NCI-H1694 treated with DMSO at 0.1 percent for 48 hours (cell line): Measurements from ENCODE around the gene DRD3.

Experiments used
- DNase-seq: peaks from one replicate; lab custom pipeline; 2025; lab: John Stamatoyannopoulos, UW

The DRD3 gene

GRCh38 chr3:114120211-114120610 lies 58.6 kb downstream of the DRD3 start:
- no peak for DNase-seq

GRCh38 chr3:114119776-114120175 lies 59.1 kb downstream of the DRD3 start:
- DNase-seq = no peak

GRCh38 chr3:114115143-114115542 lies 63.7 kb downstream of the DRD3 start:
- no peak for DNase-seq

DNA sequence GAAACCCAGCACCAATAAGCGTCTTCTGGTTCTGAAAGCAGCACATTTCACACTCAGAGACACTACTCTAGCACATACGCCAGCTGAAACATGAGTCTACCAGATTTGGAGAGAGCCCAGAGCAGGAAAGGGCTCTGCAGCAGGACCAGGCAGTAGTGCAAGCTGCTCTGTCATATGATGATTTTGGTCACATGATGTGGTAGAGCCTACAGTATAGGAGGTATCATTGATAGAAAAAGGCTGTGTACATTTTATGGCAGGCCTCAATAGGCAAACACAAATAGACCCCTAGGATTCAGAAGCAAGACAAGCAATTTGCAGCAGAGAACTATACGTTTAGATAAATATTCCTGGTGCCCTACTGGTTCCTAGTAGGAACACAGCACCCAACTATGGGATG lies 64.1 kb downstream of the DRD3 start:
- no peak for DNase-seq

- DNase-seq = no peak
These were observed 66.2 kb downstream of the DRD3 start for GRCh38 chr3:114112696-114113095.

DNA sequence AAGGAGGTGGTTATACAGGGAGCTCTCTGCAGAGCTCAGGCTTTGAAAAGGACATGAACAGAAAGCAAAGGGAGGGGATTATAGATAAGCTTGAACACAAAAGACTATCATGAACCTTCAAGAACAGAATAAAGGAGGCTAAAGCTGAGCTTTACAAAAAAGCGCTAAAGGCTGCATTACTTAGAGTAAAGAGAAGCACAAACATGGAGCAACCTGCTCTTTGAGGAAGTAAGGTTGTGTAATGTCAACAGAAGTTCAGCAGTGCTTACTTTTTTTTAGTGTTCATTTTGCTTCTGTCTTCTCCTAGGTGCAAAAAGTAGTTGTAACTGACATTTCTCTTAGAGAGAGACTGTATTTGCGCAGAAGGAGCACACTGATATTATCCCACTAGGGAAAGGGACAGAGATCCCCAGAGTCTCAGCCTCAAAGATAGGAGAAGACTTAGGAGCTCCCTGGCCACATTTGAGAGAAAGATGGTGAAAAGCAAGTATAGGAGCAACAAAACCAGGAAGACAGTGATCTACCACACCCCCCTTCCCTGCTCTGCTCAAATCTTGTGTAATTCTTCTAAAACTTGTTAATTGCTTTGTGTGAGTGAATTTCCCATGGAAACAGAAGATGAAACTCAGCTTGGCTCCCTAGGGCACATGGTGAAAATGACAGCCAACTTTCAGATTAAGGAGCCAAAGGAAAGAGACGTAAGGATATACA lies 67.6 kb downstream of the DRD3 start:
- DNase-seq = no peak

DNA sequence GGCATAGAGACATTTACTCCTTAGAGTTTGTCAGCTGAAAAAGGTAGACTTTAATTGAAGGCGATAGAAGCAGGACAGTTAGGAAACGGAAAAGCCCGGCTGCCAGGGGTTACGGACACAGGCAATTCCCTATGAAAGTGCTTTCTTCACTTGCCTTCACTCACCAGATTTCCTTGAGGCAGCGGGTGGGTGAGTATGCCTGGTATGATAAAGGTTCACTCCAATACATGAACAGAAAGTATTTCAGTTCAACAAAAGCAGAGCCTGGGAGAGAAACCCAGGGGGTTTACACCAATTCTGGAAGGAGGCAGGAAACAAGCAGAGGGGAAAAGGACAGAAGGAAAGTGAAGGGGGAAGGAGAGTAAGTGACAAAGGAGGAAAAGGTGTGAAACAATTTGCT lies 68.4 kb downstream of the DRD3 start:
- DNase-seq = no peak

DNA sequence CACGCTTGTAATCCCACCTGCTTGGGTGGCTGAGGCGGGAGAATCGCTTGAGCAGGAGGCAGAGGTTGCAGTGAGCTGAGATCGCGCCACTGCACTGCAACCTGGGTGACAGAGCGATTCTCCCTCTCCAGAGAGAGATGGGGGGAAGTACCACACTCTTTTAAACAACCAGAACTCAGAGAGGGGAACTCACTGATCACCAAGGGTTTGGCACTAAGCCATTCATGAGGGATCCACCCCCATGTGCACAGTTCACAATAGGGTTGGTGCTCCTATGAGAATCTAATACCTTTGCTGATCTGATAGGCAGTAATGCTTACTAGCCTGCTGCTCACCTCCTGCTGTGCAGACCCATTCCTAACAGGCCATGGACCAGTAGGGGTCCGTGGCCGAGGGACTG lies 70.7 kb downstream of the DRD3 start:
- no peak for DNase-seq

DNA sequence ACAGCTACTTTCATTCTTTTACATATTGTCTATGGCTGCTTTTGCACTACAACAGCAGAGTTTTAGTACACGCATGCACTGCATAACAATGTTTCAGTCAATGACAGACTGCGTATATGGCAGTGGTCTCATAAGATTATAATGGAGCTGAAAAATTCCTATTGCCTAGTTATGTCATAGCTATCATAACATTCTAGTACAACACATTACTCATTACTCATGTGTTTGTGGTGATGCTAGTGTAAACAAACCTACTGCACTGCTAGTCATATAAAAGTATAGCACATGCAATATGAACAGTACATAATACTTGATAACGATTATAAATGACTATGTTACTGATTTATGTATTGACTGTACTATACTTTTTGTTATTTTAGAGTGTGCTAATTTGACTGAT lies 74.4 kb downstream of the DRD3 start:
- DNase-seq = no peak

DNA sequence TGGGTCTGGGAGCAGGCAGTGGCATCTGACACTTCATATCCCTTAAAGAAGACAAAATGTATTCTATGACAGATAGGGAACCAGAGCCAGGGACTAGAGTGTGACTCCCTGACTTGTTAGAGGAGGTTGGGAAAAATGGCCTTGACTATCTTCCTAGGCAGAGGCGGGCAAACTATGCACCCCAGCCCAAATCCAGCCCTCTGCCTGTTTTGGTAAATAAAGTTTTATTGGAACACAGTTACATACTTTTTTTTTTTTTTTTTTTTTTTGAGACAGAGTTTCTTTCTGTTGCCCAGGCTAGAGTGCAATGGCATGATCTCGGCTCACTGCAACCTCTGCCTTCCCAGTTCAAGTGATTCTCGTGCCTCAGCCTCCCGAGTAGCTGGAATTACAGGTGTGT lies 75.0 kb downstream of the DRD3 start:
- no peak for DNase-seq

GRCh38 chr3:114103181-114103580 lies 75.7 kb downstream of the DRD3 start:
- DNase-seq = no peak

DNA sequence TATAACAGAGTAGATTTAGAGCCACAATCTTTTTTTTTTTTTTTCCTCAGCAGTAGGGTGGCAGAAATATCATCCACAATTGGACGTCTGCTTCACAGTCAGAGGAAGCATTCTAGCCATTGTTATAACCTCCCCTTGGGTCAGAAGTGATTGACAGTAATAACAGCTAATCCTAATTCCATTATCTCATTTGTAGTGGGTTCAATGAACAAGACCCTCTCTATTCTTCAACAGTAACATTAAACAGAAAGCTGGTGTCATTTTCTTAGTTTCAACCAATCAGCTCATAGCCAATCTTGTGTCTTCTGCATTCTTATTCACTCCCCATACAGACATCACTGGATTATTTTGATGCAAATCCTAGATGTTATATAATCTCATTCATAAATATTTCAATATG lies 77.8 kb downstream of the DRD3 start:
- DNase-seq = no peak

- no peak for DNase-seq
These were observed 83.1 kb downstream of the DRD3 start for GRCh38 chr3:114095796-114096195.

DNA sequence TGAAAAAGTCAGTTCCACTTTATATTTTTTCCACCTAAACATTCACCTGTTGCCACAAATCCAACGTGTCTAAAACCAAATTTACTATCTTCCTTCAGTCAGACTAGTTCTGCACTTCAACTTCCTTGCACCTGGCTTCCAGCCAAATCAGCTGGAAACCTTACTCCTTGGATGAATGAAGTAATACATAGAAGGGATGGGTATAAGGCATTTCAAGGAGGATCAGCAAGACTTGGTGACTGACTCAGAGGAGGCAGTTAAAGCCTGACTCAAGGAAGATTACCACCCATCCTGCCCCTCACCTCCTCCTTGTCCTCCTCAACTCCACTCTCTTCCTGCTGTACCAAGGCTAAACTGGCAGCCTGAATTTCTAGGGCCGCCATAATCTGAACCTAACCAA lies 85.3 kb downstream of the DRD3 start:
- DNase-seq = no peak

DNA sequence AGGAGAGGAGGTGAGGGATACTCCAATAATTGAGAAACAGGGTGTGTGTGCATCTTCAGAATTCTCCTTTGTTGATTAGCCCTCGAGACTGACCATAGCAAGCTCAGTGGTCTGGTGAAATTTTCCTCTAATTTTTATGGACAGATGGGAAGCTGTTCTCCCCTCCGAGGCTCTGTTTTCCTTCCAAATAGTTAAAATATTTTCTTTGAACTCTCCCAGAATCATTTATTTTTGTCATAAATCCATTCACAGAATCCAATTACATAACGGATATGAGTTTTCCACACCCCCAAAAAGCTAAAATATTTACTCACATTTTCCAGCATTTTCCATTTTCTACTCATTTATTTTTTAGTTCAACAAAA lies 85.9 kb downstream of the DRD3 start:
- DNase-seq = no peak

DNA sequence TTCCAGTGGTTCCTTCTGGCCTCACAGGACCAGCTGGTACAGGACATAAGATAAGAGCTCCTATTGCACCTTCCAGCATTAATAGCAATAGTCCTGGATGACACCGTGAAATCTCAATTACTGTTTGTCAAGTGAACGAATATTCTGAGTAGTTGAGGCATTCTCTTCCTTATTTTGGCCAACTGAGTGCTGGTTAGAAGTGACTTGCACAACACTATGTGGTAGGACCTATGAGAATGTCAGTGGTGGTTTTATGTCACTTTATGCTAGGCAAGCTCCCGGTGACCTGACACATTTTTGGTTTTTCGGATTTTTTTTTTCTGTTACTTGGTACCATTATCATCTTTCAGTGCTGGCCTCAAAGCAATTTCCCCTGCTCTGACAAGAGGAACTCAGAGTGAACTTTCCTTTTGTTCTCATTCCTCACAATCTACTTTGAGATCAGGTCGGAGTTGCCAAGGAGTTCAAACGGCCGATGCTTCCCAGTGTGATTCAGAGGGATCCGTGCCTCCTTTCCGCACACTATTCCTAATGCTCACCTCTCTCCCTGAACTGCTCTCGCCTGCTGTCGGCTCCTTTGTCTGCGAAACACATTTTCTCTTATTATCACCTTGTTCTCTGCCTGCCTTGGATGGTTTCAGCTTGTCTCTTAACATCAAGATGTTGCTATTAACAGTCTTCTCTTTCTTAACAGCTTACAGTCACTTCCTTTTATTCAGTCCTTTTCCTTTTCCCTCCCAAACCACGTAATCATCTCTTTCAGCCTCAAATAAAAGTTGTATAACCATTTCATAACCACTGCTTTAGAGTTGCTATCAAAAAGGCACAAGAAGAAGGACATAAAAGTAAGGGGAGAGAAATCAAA lies 86.5 kb downstream of the DRD3 start:
- no peak for DNase-seq

GRCh38 chr3:114089675-114090074 lies 89.2 kb downstream of the DRD3 start:
- DNase-seq = no peak

GRCh38 chr3:114086356-114086755 lies 92.5 kb downstream of the DRD3 start:
- DNase-seq = no peak

- no peak for DNase-seq
These were observed 95.7 kb downstream of the DRD3 start for GRCh38 chr3:114083112-114083511.

- no peak for DNase-seq
These were observed 97.8 kb downstream of the DRD3 start for GRCh38 chr3:114081037-114081436.

GRCh38 chr3:114080201-114080600 lies 98.7 kb downstream of the DRD3 start:
- DNase-seq = no peak

GRCh38 chr3:114079761-114080160 lies 99.1 kb downstream of the DRD3 start:
- no peak for DNase-seq

DNA sequence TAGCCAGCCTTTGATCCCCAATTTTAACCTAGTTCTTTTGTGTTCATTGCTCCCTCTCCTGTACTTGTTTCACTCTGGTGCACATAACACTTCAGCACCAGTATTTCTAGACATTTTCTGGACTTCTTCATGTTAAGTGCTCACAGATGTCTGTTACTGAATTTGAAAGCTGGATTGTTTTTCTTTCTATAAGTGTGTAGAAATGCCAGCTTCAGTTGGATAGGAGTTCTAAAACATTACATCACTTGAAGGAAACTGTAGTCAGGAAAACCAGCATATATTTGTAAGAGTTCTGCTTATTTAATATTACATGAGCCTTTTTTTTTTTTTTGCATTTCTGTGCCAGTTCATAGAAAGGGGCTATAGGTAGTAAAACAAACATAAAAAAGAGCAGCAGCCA lies 100.7 kb downstream of the DRD3 start:
- DNase-seq = no peak
